ENCODE results near the gene BOD1L1. TPM values are rescaled to one million over a fixed set of nuclear protein-coding genes. Genes with fewer than 3 reads are reported as not detected.

The BOD1L1 gene
- total and polyA plus RNA-seq, 2 of the 8 experiments (the other 6 are each of a cell fraction or from before 2014, with no cell fraction given), result 6.8 to 39.3 TPM

DNA sequence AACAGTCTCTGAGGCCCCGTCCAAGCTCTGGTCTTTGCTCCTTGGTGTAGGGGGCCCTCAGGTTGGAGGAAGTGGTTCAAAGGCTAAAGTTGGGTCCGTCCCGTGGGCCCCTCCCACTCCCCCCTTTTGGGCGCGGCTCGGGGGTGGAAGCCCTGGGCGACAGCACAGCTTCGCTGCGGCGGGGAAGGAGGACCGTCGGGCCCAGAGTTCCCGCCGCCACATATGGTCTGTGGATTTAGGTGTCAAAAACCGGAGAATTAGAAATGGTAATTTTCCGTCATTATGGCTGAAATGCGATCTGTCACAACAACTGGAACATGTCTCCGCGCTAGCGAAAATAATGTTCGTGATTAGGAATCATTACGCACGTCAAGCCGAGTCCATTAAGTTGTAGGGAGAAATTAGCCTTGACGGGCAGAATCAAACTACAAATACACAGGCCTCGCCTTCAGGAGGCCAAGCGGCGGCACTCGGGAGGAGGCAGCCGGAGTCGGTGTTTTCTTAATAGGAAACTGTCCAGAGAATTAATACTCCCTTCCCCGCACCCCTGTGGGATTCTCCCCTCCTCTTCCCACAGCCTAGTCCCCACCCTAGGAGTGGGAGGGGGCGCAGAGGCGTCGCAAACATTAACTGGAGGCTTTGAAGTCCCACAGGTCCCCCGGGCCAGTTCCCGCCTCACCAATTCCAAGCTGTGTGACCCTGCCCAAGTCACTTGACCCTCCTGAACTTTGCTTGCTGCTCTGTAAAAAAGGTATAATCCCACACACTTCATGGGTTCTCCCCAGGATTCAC is 98.2 kb downstream of the BOD1L1 start (continued):
- TF ChIP-seq BCL11A (IDR thresholded peaks at IDR 0.05; ENCODE audit: low read depth in 2 of 2, low read length in 2 of 2) (no peak), SP4 (IDR thresholded peaks at IDR 0.05; ENCODE audit: low read length) (no peak), SRF (IDR thresholded peaks at IDR 0.05; ENCODE audit: low read depth, low read length) (no peak), EGR1 (IDR thresholded peaks at IDR 0.05; ENCODE audit: borderline replicate concordance, low read depth, low read length) (no peak), MAFK (IDR thresholded peaks at IDR 0.05; ENCODE audit: low read depth, low read length) (no peak), CREB1 (IDR thresholded peaks at IDR 0.05) (no peak), CHD2 (IDR thresholded peaks at IDR 0.05; ENCODE audit: low read length) (no peak), PHF8 (conservative IDR thresholded peaks at IDR 0.05; ENCODE audit: low read depth, low read length) (no peak), POLR2A (IDR thresholded peaks at IDR 0.05; ENCODE audit: control extremely low read depth in 1 of 2, low read depth in 2 of 2, low read length in 2 of 2) (no peak), RXRA (IDR thresholded peaks at IDR 0.05; ENCODE audit: insufficient read depth, low read depth, low read length) (no peak), BRCA1 (IDR thresholded peaks at IDR 0.05; ENCODE audit: low read depth, low read length) (no peak), CBX5 (IDR thresholded peaks at IDR 0.05; ENCODE audit: low read depth, low read length) (no peak), KDM1A (IDR thresholded peaks at IDR 0.05; ENCODE audit: borderline replicate concordance, low read length) (peak; percentile 84), RNF2 (IDR thresholded peaks at IDR 0.05; ENCODE audit: borderline replicate concordance, low read depth, low read length, missing control alignments, poor library complexity, severe bottlenecking) (peak; percentile 91), SP2 (IDR thresholded peaks at IDR 0.05; ENCODE audit: low read length) (no peak), SAP30 (IDR thresholded peaks at IDR 0.05; ENCODE audit: insufficient read depth, insufficient replicate concordance, low read length) (no peak), HDAC2 (IDR thresholded peaks at IDR 0.05; ENCODE audit: borderline replicate concordance in 1 of 2, low read depth in 2 of 2, low read length in 2 of 2) (no peak), TAF7 (optimal IDR thresholded peaks at IDR 0.05; ENCODE audit: borderline replicate concordance, low read depth, low read length) (no peak), CBX8 (IDR thresholded peaks at IDR 0.05; ENCODE audit: borderline replicate concordance, low read depth, low read length) (peak; percentile 62; the same call in 1 of the 2 replicates), TAF1 (IDR thresholded peaks at IDR 0.05; ENCODE audit: low read depth, low read length) (no peak), GTF2F1 (IDR thresholded peaks at IDR 0.05; ENCODE audit: borderline replicate concordance, low read depth, low read length) (no peak)
- TF ChIP-seq, protein P1, sequence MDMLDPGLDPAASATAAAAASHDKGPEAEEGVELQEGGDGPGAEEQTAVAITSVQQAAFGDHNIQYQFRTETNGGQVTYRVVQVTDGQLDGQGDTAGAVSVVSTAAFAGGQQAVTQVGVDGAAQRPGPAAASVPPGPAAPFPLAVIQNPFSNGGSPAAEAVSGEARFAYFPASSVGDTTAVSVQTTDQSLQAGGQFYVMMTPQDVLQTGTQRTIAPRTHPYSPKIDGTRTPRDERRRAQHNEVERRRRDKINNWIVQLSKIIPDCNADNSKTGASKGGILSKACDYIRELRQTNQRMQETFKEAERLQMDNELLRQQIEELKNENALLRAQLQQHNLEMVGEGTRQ (IDR thresholded peaks at IDR 0.05; ENCODE audit: low read length), result no peak
- TF ChIP-seq, protein P2, sequence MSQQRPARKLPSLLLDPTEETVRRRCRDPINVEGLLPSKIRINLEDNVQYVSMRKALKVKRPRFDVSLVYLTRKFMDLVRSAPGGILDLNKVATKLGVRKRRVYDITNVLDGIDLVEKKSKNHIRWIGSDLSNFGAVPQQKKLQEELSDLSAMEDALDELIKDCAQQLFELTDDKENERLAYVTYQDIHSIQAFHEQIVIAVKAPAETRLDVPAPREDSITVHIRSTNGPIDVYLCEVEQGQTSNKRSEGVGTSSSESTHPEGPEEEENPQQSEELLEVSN (IDR thresholded peaks at IDR 0.05), result no peak

Measured in H1 (cell line).